OCI-LY7 (cell line): Measurements from ENCODE around the gene MICAL3. TPM values are rescaled to one million over a fixed set of nuclear protein-coding genes. Genes with fewer than 3 reads are reported as not detected.

Source experiments
- BruUV-seq: library from RNA; stranded (reverse); fragments of 400-500 nt; replicated peaks from 2 replicates; lab custom pipeline; 2021; lab: Mats Ljungman, UMichigan
- CTCF ChIA-PET: fragments of 300-600 bp; sonication (Branson Sonifier 250); formaldehyde crosslinking; loops from one replicate; lab custom pipeline; 2022; ENCODE audit warnings: antibody characterized with exemption; ENCODE audit not compliant: unreplicated experiment; lab: Charles Lee
- POLR2A ChIA-PET: fragments of 300-600 bp; sonication (Branson Sonifier 250); formaldehyde crosslinking; loops from one replicate; lab custom pipeline; 2022; ENCODE audit warnings: antibody characterized with exemption; lab: Charles Lee
- DNase-seq: peaks from one replicate; pipeline ENCODE4 v3.0.0-alpha.2; 2015; ENCODE audit warnings: low spot score
- H2AFZ ChIP-seq: fragments of 200-600 bp; sonication (generic), shearing (Covaris generic); 2 replicates; pipeline ENCODE4 v1.6.1; 2014; ENCODE audit warnings: mild to moderate bottlenecking, antibody characterized with exemption, low read length, moderate library complexity
- H3K27ac ChIP-seq: fragments of 200-600 bp; sonication (generic); 2 replicates; pipeline ENCODE4 v1.5.1; 2014; ENCODE audit warnings: mixed run types, low read depth, mild to moderate bottlenecking, moderate library complexity, low read length, inconsistent platforms; ENCODE audit not compliant: poor library complexity, severe bottlenecking
- H3K36me3 ChIP-seq: fragments of 200-600 bp; sonication (generic); 2 replicates; pipeline ENCODE4 v1.6.1; 2014; ENCODE audit warnings: mild to moderate bottlenecking, antibody characterized with exemption, low read length, moderate library complexity, mixed read lengths; ENCODE audit not compliant: insufficient read depth
- H3K4me1 ChIP-seq: fragments of 200-600 bp; sonication (generic); 2 replicates; pipeline ENCODE4 v1.5.1; 2014; ENCODE audit warnings: mild to moderate bottlenecking, low read length; ENCODE audit not compliant: insufficient read depth, poor library complexity, severe bottlenecking
- H3K4me2 ChIP-seq: fragments of 200-600 bp; sonication (generic); 2 replicates; pipeline ENCODE4 v1.6.1; 2014; ENCODE audit warnings: mild to moderate bottlenecking, low read length
- H3K4me3 ChIP-seq: fragments of 200-600 bp; sonication (generic); 2 replicates; pipeline ENCODE4 v1.5.1; 2014; ENCODE audit warnings: mild to moderate bottlenecking, low read depth, low read length; ENCODE audit not compliant: poor library complexity, severe bottlenecking
- H3K79me2 ChIP-seq: fragments of 200-600 bp; sonication (generic); 2 replicates; pipeline ENCODE4 v1.6.1; 2016; ENCODE audit warnings: low read depth, mild to moderate bottlenecking, low read length, moderate library complexity, mixed read lengths; ENCODE audit not compliant: insufficient read depth
- H3K9me2 ChIP-seq: fragments of 200-600 bp; sonication (generic); 2 replicates; pipeline ENCODE4 v1.6.1; 2016; ENCODE audit warnings: mild to moderate bottlenecking, low read length, mixed read lengths; ENCODE audit not compliant: insufficient read depth
- H3K9me3 ChIP-seq: fragments of 200-600 bp; sonication (generic); 2 replicates; pipeline ENCODE4 v1.6.1; 2014; ENCODE audit warnings: mild to moderate bottlenecking, mixed run types, low read length, mixed read lengths
- H4K20me1 ChIP-seq: fragments of 200-600 bp; sonication (generic); 2 replicates; pipeline ENCODE4 v1.6.1; 2014; ENCODE audit warnings: mild to moderate bottlenecking, antibody characterized with exemption, low read length, moderate library complexity, mixed read lengths; ENCODE audit not compliant: insufficient read depth
- CTCF ChIP-seq: fragments of 200-600 bp; sonication (generic); conservative IDR thresholded peaks from 2 replicates; pipeline ENCODE4 v1.5.1; 2014; ENCODE audit warnings: mild to moderate bottlenecking, antibody characterized with exemption, low read length, moderate library complexity, mixed read lengths
- EZH2phosphoT487 ChIP-seq: fragments of 200-600 bp; sonication (generic); IDR thresholded peaks from 2 replicates; pipeline ENCODE4 v1.6.1; 2018; ENCODE audit warnings: low read depth, borderline replicate concordance, mild to moderate bottlenecking, mixed run types, antibody characterized with exemption, low read length, moderate library complexity, mixed read lengths
- intact Hi-C: fragments of 100-400 bp; cut with micrococcal nuclease; formaldehyde crosslinking; loops from one replicate; pipeline ENCODE4 v1.10.0; 2022; ENCODE audit not compliant: unreplicated experiment
- total RNA-seq, 2 experiments: library from RNA; depleted of rRNA in 1 of 2; stranded (reverse); fragments of >200 nt in 1 of 2; shearing (Covaris generic) in 1 of 2; gene quantifications; 2 replicates each; pipeline ENCODE4 v1.2.3, GENCODE V29; 2014 to 2022

The MICAL3 gene
- total RNA-seq, 2 experiments from 2014 or later: 80.9 to 210 TPM

GRCh38 chr22:18001040-18001893 lies 23.1 kb downstream of the MICAL3 start:
- H3K4me1 ChIP-seq: peaks cover 79% of the 10 kb centered on the region
- no peaks in the 10 kb centered on the region for H3K9me2 ChIP-seq
- no peaks in the 10 kb centered on the region for H3K9me3 ChIP-seq
- H3K4me2 ChIP-seq: peak overlapping the region; percentile 84
- POLR2A ChIA-PET: interaction anchor here (1.1 to 2.4 kb wide), 3 partner anchors 24 to 73 kb away, joined by 3 to 13 read pairs (median 5); no protein-coding TSS in a partner anchor
- CTCF ChIA-PET: interaction anchor here (1.5 kb wide), 1 partner anchor 75 kb away, joined by 6 read pairs; no protein-coding TSS in a partner anchor
- peak overlapping the region; percentile 96 for H3K27ac ChIP-seq
- TF ChIP-seq CTCF: peak; percentile 73
- no peak for TF ChIP-seq EZH2phosphoT487
- peaks cover 23% of the 10 kb centered on the region for H3K36me3 ChIP-seq
- peaks cover 11% of the 10 kb centered on the region; the same call in 1 of the 2 replicates for H4K20me1 ChIP-seq
- no TSS peak for BruUV-seq
- DNase-seq: peak; percentile 99
- intact Hi-C loops: loop anchor here (1.0 to 10.0 kb wide), 5 partner anchors 23 to 206 kb away; partner anchors contain the start of gene MICAL3
- H3K4me3 ChIP-seq: peak overlapping the region; percentile 91
- H2AFZ ChIP-seq: no peak overlapping the region
- H3K79me2 ChIP-seq: peaks cover 96% of the 10 kb centered on the region

GRCh38 chr22:18000441-18001039 lies 23.8 kb downstream of the MICAL3 start:
- DNase-seq: peak; percentile 52
- BruUV-seq: no TSS peak
- peaks cover 96% of the 10 kb centered on the region for H3K79me2 ChIP-seq
- TF ChIP-seq CTCF: no peak
- no peaks in the 10 kb centered on the region for H3K9me3 ChIP-seq
- H3K9me2 ChIP-seq: no peaks in the 10 kb centered on the region
- peak overlapping the region; percentile 96 for H3K27ac ChIP-seq
- H3K4me1 ChIP-seq: peaks cover 79% of the 10 kb centered on the region
- peaks cover 23% of the 10 kb centered on the region for H3K36me3 ChIP-seq
- ChIA-PET POLR2A (interaction anchor here (0.6 to 2.4 kb wide), 5 partner anchors 8 to 71 kb away, joined by 3 to 13 read pairs (median 3); no protein-coding TSS in a partner anchor), CTCF (interaction anchor here (0.7 to 1.5 kb wide), 2 partner anchors 72 to 75 kb away, joined by 3 to 6 read pairs; no protein-coding TSS in a partner anchor)
- intact Hi-C loops: loop anchor here (1.0 to 10.0 kb wide), 6 partner anchors 24 to 206 kb away; partner anchors contain the start of gene MICAL3
- H3K4me2 ChIP-seq: peak overlapping the region; percentile 84
- H2AFZ ChIP-seq: no peak overlapping the region
- peaks cover 11% of the 10 kb centered on the region; the same call in 1 of the 2 replicates for H4K20me1 ChIP-seq
- H3K4me3 ChIP-seq: peak overlapping the region; percentile 91
